ENCODE data around the gene ST6GALNAC3.

GRCh38 chr1:76065270-76065669 lies 9.3 kb upstream of the ST6GALNAC3 start:
- TF ChIP-seq, protein P1, sequence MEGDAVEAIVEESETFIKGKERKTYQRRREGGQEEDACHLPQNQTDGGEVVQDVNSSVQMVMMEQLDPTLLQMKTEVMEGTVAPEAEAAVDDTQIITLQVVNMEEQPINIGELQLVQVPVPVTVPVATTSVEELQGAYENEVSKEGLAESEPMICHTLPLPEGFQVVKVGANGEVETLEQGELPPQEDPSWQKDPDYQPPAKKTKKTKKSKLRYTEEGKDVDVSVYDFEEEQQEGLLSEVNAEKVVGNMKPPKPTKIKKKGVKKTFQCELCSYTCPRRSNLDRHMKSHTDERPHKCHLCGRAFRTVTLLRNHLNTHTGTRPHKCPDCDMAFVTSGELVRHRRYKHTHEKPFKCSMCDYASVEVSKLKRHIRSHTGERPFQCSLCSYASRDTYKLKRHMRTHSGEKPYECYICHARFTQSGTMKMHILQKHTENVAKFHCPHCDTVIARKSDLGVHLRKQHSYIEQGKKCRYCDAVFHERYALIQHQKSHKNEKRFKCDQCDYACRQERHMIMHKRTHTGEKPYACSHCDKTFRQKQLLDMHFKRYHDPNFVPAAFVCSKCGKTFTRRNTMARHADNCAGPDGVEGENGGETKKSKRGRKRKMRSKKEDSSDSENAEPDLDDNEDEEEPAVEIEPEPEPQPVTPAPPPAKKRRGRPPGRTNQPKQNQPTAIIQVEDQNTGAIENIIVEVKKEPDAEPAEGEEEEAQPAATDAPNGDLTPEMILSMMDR (IDR thresholded peaks at IDR 0.05), result no peak
- no peak for TF ChIP-seq POLR2A (IDR thresholded peaks at IDR 0.05)
